ENCODE measurements around the gene MFSD2A. TPM values are rescaled to one million over a fixed set of nuclear protein-coding genes. Genes with fewer than 3 reads are reported as not detected.

The MFSD2A gene
- polyA plus RNA-seq, 1 of the 3 experiments (the other 2 are of a cell fraction), result 6.3 TPM

Small RNA genes within 50 kb of the gene (small RNA-seq; reads per million reads assigned to genes)
- 0 reads per million in 7 experiments for gene RF00019

Other genes starting within 250 kb of the MFSD2A start
- gene PPIE, start 216.3 kb upstream of the MFSD2A start, polyA plus RNA-seq (2012; rRNA removed), result 78.4 and 105 TPM in 2 replicates
- gene OXCT2, start 183.8 kb upstream of the MFSD2A start, polyA plus RNA-seq (2012; rRNA removed), result 0.34 and 0.44 TPM in 2 replicates
- 0.07 and 0.16 TPM in 2 replicates for gene BMP8B, start 166.3 kb upstream of the MFSD2A start, polyA plus RNA-seq (2012; rRNA removed)
- gene TRIT1, start 71.6 kb upstream of the MFSD2A start, polyA plus RNA-seq (2012; rRNA removed), result 11.8 and 15.4 TPM in 2 replicates
- gene MYCL, start 53.2 kb upstream of the MFSD2A start, polyA plus RNA-seq (2012; rRNA removed), result 0.48 and 0.57 TPM in 2 replicates
- 244 and 330 TPM in 2 replicates for gene CAP1, start 85.6 kb downstream of the MFSD2A start, polyA plus RNA-seq (2012; rRNA removed)
- gene PPT1, start 142.1 kb downstream of the MFSD2A start, polyA plus RNA-seq (2012; rRNA removed), result 26.0 and 37.6 TPM in 2 replicates
- 2.3 and 3.0 TPM in 2 replicates for gene RLF, start 206.2 kb downstream of the MFSD2A start, polyA plus RNA-seq (2012; rRNA removed)

Data from SK-N-SH (cell line).